Measurements from ENCODE around the gene DLGAP1.

- no peak for TF ChIP-seq TARDBP (IDR thresholded peaks at IDR 0.05)
- no peak for TF ChIP-seq HDGF (IDR thresholded peaks at IDR 0.05; ENCODE audit: borderline replicate concordance)
- TF ChIP-seq BHLHE40 (IDR thresholded peaks at IDR 0.05; ENCODE audit: borderline replicate concordance), result no peak
- TF ChIP-seq PKNOX1 (IDR thresholded peaks at IDR 0.05), result no peak
- no peak for TF ChIP-seq FOXM1 (IDR thresholded peaks at IDR 0.05; ENCODE audit: borderline replicate concordance)
- no peak for TF ChIP-seq ZNF384 (IDR thresholded peaks at IDR 0.05)
- no peak for TF ChIP-seq NFRKB (IDR thresholded peaks at IDR 0.05)
- no peak for TF ChIP-seq ARNT (IDR thresholded peaks at IDR 0.05)
- TF ChIP-seq LEF1 (IDR thresholded peaks at IDR 0.05; ENCODE audit: borderline replicate concordance), result no peak
These were observed 135.1 kb downstream of the DLGAP1 start for GRCh38 chr18:4319738-4320677.
